ENCODE measurements around the gene GCNA.

GCNA gene

GRCh38 chrX:71627588-71628404 is 49.6 kb downstream of the GCNA start:
- no peak overlapping the region for H3K4me3 ChIP-seq (ENCODE audit: low read depth in 1 of 2, low read length in 1 of 2)
- H3K9me3 ChIP-seq, result no peaks in the 10 kb centered on the region
- no peak overlapping the region for H3K27ac ChIP-seq
- H3K4me1 ChIP-seq (ENCODE audit: control insufficient read depth in 1 of 2, insufficient read depth in 1 of 2, low read depth in 1 of 2, low read length in 1 of 2), result no peaks in the 10 kb centered on the region
- no peaks in the 10 kb centered on the region for H3K36me3 ChIP-seq
- H3K27me3 ChIP-seq, result no peaks in the 10 kb centered on the region
- TF ChIP-seq CTCF (IDR thresholded peaks at IDR 0.05), result no peak

GRCh38 chrX:71629467-71629866 is 51.2 kb downstream of the GCNA start:
- Histone ChIP-seq H3K36me3 (no peaks in the 10 kb centered on the region), H3K4me1 (ENCODE audit: control insufficient read depth in 1 of 2, insufficient read depth in 1 of 2, low read depth in 1 of 2, low read length in 1 of 2) (no peaks in the 10 kb centered on the region), H3K4me3 (ENCODE audit: low read depth in 1 of 2, low read length in 1 of 2) (no peak overlapping the region), H3K27me3 (no peaks in the 10 kb centered on the region), H3K27ac (no peak overlapping the region), H3K9me3 (no peaks in the 10 kb centered on the region)
- TF ChIP-seq CTCF (IDR thresholded peaks at IDR 0.05), result no peak

GRCh38 chrX:71632923-71633657 is 54.9 kb downstream of the GCNA start:
- Histone ChIP-seq H3K36me3 (no peaks in the 10 kb centered on the region), H3K9me3 (no peaks in the 10 kb centered on the region), H3K4me1 (ENCODE audit: control insufficient read depth in 1 of 2, insufficient read depth in 1 of 2, low read depth in 1 of 2, low read length in 1 of 2) (no peaks in the 10 kb centered on the region), H3K27ac (no peak overlapping the region), H3K27me3 (no peaks in the 10 kb centered on the region), H3K4me3 (ENCODE audit: low read depth in 1 of 2, low read length in 1 of 2) (no peak overlapping the region)
- TF ChIP-seq CTCF (IDR thresholded peaks at IDR 0.05), result no peak

GRCh38 chrX:71634366-71634765 is 56.1 kb downstream of the GCNA start:
- Histone ChIP-seq H3K27ac (no peak overlapping the region), H3K4me1 (ENCODE audit: control insufficient read depth in 1 of 2, insufficient read depth in 1 of 2, low read depth in 1 of 2, low read length in 1 of 2) (no peaks in the 10 kb centered on the region), H3K4me3 (ENCODE audit: low read depth in 1 of 2, low read length in 1 of 2) (no peak overlapping the region), H3K9me3 (no peaks in the 10 kb centered on the region), H3K36me3 (no peaks in the 10 kb centered on the region), H3K27me3 (no peaks in the 10 kb centered on the region)
- TF ChIP-seq CTCF (IDR thresholded peaks at IDR 0.05), result no peak

- H3K9me3 ChIP-seq, result no peaks in the 10 kb centered on the region
- TF ChIP-seq CTCF (IDR thresholded peaks at IDR 0.05), result no peak
- no peak overlapping the region for H3K4me3 ChIP-seq (ENCODE audit: low read depth in 1 of 2, low read length in 1 of 2)
- no peaks in the 10 kb centered on the region for H3K27me3 ChIP-seq
- no peaks in the 10 kb centered on the region for H3K36me3 ChIP-seq
- no peaks in the 10 kb centered on the region for H3K4me1 ChIP-seq (ENCODE audit: control insufficient read depth in 1 of 2, insufficient read depth in 1 of 2, low read depth in 1 of 2, low read length in 1 of 2)
- no peak overlapping the region for H3K27ac ChIP-seq
These were observed 58.4 kb downstream of the GCNA start for GRCh38 chrX:71636438-71637252.
